GM18508 (cell line): Measurements from ENCODE around the gene CDC42EP4.
A peak's percentile ranks its signal among the peaks of the same experiment; 100 is the strongest.

ENCODE experiments used
- ATAC-seq: cut with Tn5 transposase; IDR thresholded peaks from one replicate; pipeline ENCODE4 v1.9.1; 2021; ENCODE audit warnings: moderate number of reproducible peaks; ENCODE audit not compliant: insufficient read depth, unreplicated experiment

The CDC42EP4 gene

GRCh38 chr17:73304971-73305812 is 6.6 kb downstream of the CDC42EP4 start:
- no peak for ATAC-seq

- no peak for ATAC-seq
These were observed 7.4 kb downstream of the CDC42EP4 start for GRCh38 chr17:73304438-73304837.

- ATAC-seq, result no peak
These were observed 9.6 kb downstream of the CDC42EP4 start for GRCh38 chr17:73302189-73302588.

GRCh38 chr17:73301369-73301768 is 10.4 kb downstream of the CDC42EP4 start:
- no peak for ATAC-seq

- no peak for ATAC-seq
These were observed 11.4 kb downstream of the CDC42EP4 start for GRCh38 chr17:73300392-73300791.

- ATAC-seq, result no peak
These were observed 13.6 kb downstream of the CDC42EP4 start for GRCh38 chr17:73297934-73298861.

GRCh38 chr17:73293480-73293911 is 18.3 kb downstream of the CDC42EP4 start:
- no peak for ATAC-seq

GRCh38 chr17:73293031-73293430 is 18.8 kb downstream of the CDC42EP4 start:
- ATAC-seq, result no peak

- no peak for ATAC-seq
These were observed 19.7 kb downstream of the CDC42EP4 start for GRCh38 chr17:73292031-73292531.

- ATAC-seq, result peak; percentile 91
These were observed 20.5 kb downstream of the CDC42EP4 start for GRCh38 chr17:73291260-73291801.

GRCh38 chr17:73290399-73291259 is 21.2 kb downstream of the CDC42EP4 start:
- no peak for ATAC-seq

GRCh38 chr17:73289549-73290254 is 22.1 kb downstream of the CDC42EP4 start:
- ATAC-seq, result no peak

- no peak for ATAC-seq
These were observed 23.1 kb downstream of the CDC42EP4 start for GRCh38 chr17:73288534-73289302.

- ATAC-seq, result no peak
These were observed 24.9 kb downstream of the CDC42EP4 start for GRCh38 chr17:73286863-73287296.

GRCh38 chr17:73285916-73286862 is 25.6 kb downstream of the CDC42EP4 start:
- no peak for ATAC-seq

GRCh38 chr17:73285603-73285908 is 26.2 kb downstream of the CDC42EP4 start:
- ATAC-seq, result no peak

GRCh38 chr17:73284906-73285602 is 26.7 kb downstream of the CDC42EP4 start:
- ATAC-seq, result no peak
